IMR-90 (cell line): ENCODE results near the gene ARHGEF10L. TPM values are rescaled to one million over a fixed set of nuclear protein-coding genes. Genes with fewer than 3 reads are reported as not detected.

ENCODE experiments used
- ATAC-seq: fragments of 200-7000 bp; cut with Tn5 transposase; 2 replicates; pipeline ENCODE4 v1.9.1; 2020; ENCODE audit warnings: low read depth, mild to moderate bottlenecking, moderate library complexity
- BruUV-seq: library from RNA; stranded (reverse); fragments of 400-500 nt; replicated peaks from 2 replicates; lab custom pipeline; 2021; lab: Mats Ljungman, UMichigan
- CTCF ChIA-PET: fragments of 300-600 bp; formaldehyde crosslinking; extraction: SDS; loops from one replicate; lab custom pipeline; 2021; ENCODE audit warnings: antibody characterized with exemption; lab: Yijun Ruan, JAX
- POLR2A ChIA-PET: fragments of 300-600 bp; sonication (Branson Sonifier 250); formaldehyde crosslinking; loops from one replicate; lab custom pipeline; 2022; ENCODE audit warnings: antibody characterized with exemption; ENCODE audit not compliant: unreplicated experiment; lab: Charles Lee
- DNase-seq: peaks from one replicate; pipeline ENCODE4 v3.0.0; 2013
- H2AFZ ChIP-seq: replicated peaks from 2 replicates; pipeline ENCODE3; 2013; ENCODE audit warnings: low read length, mild to moderate bottlenecking; ENCODE audit not compliant: poor library complexity
- H2AK5ac ChIP-seq: 2 replicates; pipeline ENCODE4 v1.6.1; 2013; ENCODE audit warnings: low read depth, low read length, inconsistent platforms
- H2AK9ac ChIP-seq: replicated peaks from 2 replicates; pipeline ENCODE3; 2013; ENCODE audit warnings: mild to moderate bottlenecking, low read depth, low read length, moderate library complexity; ENCODE audit not compliant: poor library complexity
- H2BK120ac ChIP-seq: 2 replicates; pipeline ENCODE4 v1.6.1; 2013; ENCODE audit warnings: low read depth, low read length, inconsistent platforms
- H2BK15ac ChIP-seq: 3 replicates; pipeline ENCODE4 v1.6.1; 2013; ENCODE audit warnings: low read depth, low read length, inconsistent platforms
- H2BK20ac ChIP-seq: 2 replicates; pipeline ENCODE4 v1.6.1; 2013; ENCODE audit warnings: low read depth, mild to moderate bottlenecking, inconsistent platforms, low read length, moderate library complexity
- H2BK5ac ChIP-seq: 2 replicates; pipeline ENCODE4 v1.6.1; 2013; ENCODE audit warnings: mild to moderate bottlenecking, low read depth, low read length, inconsistent platforms; ENCODE audit not compliant: poor library complexity, severe bottlenecking
- H3K14ac ChIP-seq: replicated peaks from 2 replicates; pipeline ENCODE4 v1.6.1; 2013; ENCODE audit warnings: low read depth, low read length, inconsistent platforms
- H3K18ac ChIP-seq: 2 replicates; pipeline ENCODE4 v1.6.1; 2013; ENCODE audit warnings: low read depth, low read length, control low read depth
- H3K23ac ChIP-seq: 2 replicates; pipeline ENCODE4 v1.6.1; 2013; ENCODE audit warnings: low read depth, low read length, inconsistent platforms
- H3K27ac ChIP-seq: 2 replicates; pipeline ENCODE4 v1.5.1; 2013; ENCODE audit warnings: mild to moderate bottlenecking, control low read depth, low read length; ENCODE audit not compliant: insufficient read depth
- H3K27me3 ChIP-seq: 2 replicates; pipeline ENCODE4 v1.6.1; 2013; ENCODE audit warnings: low read length; ENCODE audit not compliant: control insufficient read depth, insufficient read depth
- H3K36me3 ChIP-seq: 2 replicates; pipeline ENCODE4 v1.6.1; 2013; ENCODE audit warnings: low read length, mixed read lengths; ENCODE audit not compliant: control insufficient read depth, insufficient read depth
- H3K4ac ChIP-seq: 2 replicates; pipeline ENCODE4 v1.6.1; 2013; ENCODE audit warnings: low read depth, low read length, inconsistent platforms
- H3K4me1 ChIP-seq: 2 replicates; pipeline ENCODE4 v1.6.1; 2013; ENCODE audit warnings: low read length, mixed read lengths; ENCODE audit not compliant: control insufficient read depth, insufficient read depth
- H3K4me2 ChIP-seq: 2 replicates; pipeline ENCODE4 v1.6.1; 2013; ENCODE audit warnings: low read depth, mild to moderate bottlenecking, control low read depth, low read length, moderate library complexity
- H3K4me3 ChIP-seq: 2 replicates; pipeline ENCODE4 v1.5.1; 2013; ENCODE audit warnings: low read depth, mild to moderate bottlenecking, control low read depth, low read length, moderate library complexity; ENCODE audit not compliant: insufficient read depth
- H3K56ac ChIP-seq: 2 replicates; pipeline ENCODE4 v1.6.1; 2013; ENCODE audit warnings: low read length, inconsistent platforms; ENCODE audit not compliant: insufficient read depth; ENCODE audit errors: extremely low read depth
- H3K79me1 ChIP-seq, 2 experiments: 2 replicates each; pipeline ENCODE4 v1.6.1; 2013; ENCODE audit warnings: low read length in 2 of 2, inconsistent platforms in 1 of 2, low read depth in 1 of 2
- H3K9ac ChIP-seq: 2 replicates; pipeline ENCODE4 v1.6.1; 2013; ENCODE audit warnings: low read depth, low read length, control low read depth
- H3K9me1 ChIP-seq: 2 replicates; pipeline ENCODE4 v1.6.1; 2013; ENCODE audit warnings: low read length, inconsistent platforms; ENCODE audit not compliant: insufficient read depth
- H3K9me3 ChIP-seq: 2 replicates; pipeline ENCODE4 v1.6.1; 2013; ENCODE audit warnings: low read length; ENCODE audit not compliant: control insufficient read depth, insufficient read depth
- H4K20me1 ChIP-seq: 2 replicates; pipeline ENCODE4 v1.6.1; 2013; ENCODE audit warnings: low read length, inconsistent platforms; ENCODE audit not compliant: insufficient read depth
- H4K5ac ChIP-seq: 2 replicates; pipeline ENCODE4 v1.6.1; 2013; ENCODE audit warnings: mild to moderate bottlenecking, low read depth, low read length, control low read depth
- H4K8ac ChIP-seq, 2 experiments: 2 replicates each; pipeline ENCODE4 v1.6.1; 2013; ENCODE audit warnings: low read depth in 2 of 2, low read length in 2 of 2, control low read depth in 1 of 2, inconsistent platforms in 1 of 2
- H4K91ac ChIP-seq: 2 replicates; pipeline ENCODE4 v1.6.1; 2013; ENCODE audit warnings: low read depth, low read length, inconsistent platforms; ENCODE audit not compliant: insufficient read depth
- BHLHE40 ChIP-seq: fragments of 150-350 bp; IDR thresholded peaks from 2 replicates; pipeline ENCODE4 v1.6.1; 2016; ENCODE audit warnings: mild to moderate bottlenecking, low read depth, low read length
- CTCF ChIP-seq: conservative IDR thresholded peaks from 2 replicates; pipeline ENCODE4 v1.5.1; 2012; ENCODE audit warnings: mild to moderate bottlenecking, low read depth, low read length, improper control_type of control experiment
- POLR2A ChIP-seq: IDR thresholded peaks from 2 replicates; pipeline ENCODE4 v1.6.1; 2012; ENCODE audit warnings: mild to moderate bottlenecking, low read depth, low read length
- SMC3 ChIP-seq: fragments of 150-350 bp; IDR thresholded peaks from 2 replicates; pipeline ENCODE4 v1.6.1; 2016; ENCODE audit warnings: low read depth, mild to moderate bottlenecking, antibody characterized with exemption, low read length, moderate library complexity
- USF2 ChIP-seq: fragments of 150-350 bp; IDR thresholded peaks from 2 replicates; pipeline ENCODE4 v1.6.1; 2017; ENCODE audit warnings: mild to moderate bottlenecking, antibody characterized with exemption, low read length, low read depth
- WGBS, 2 experiments: methylation state at CpG; one replicate each; pipeline versions ENCODE4 v1.1.5 to v1.1.7; 2013; ENCODE audit warnings: missing lambda C conversion rate in 2 of 2; ENCODE audit not compliant: insufficient read length in 1 of 2; ENCODE audit errors: extremely low coverage in 2 of 2; 5-methylcytosine and 5-hydroxymethylcytosine counted together
- dilution Hi-C: fragments of 300-500 bp; cut with HindIII; formaldehyde crosslinking; loops from one replicate; pipeline ENCODE4 v1.14.3; 2018; ENCODE audit warnings: low sequenced_read_pairs; ENCODE audit not compliant: unreplicated experiment
- in situ Hi-C: fragments of 300-500 bp; cut with MboI; formaldehyde crosslinking; loops from 3 replicates; pipeline ENCODE4 v1.14.3; 2019; ENCODE audit warnings: low sequenced_read_pairs, inconsistent platforms, mixed read lengths
- intact Hi-C: fragments of 100-400 bp; cut with micrococcal nuclease; formaldehyde crosslinking; loops from 2 replicates; pipeline ENCODE4 v1.10.0; 2022
- polyA plus RNA-seq, 3 experiments: library from polyadenylated mRNA; depleted of rRNA; stranded (reverse); fragments of >200 nt; gene quantifications; 2 replicates each; pipeline ENCODE4 v1.2.3, GENCODE V29; 2012; ENCODE audit warnings: low replicate concordance in 1 of 3
- total RNA-seq: library from RNA; depleted of rRNA; stranded (reverse); fragments of >200 nt; gene quantifications from 2 replicates; pipeline ENCODE4 v1.2.3, GENCODE V29; 2012

ARHGEF10L gene
- total and polyA plus RNA-seq, 2 of the 4 experiments (the other 2 are of a cell fraction), result 4.8 to 12.4 TPM

GRCh38 chr1:17564458-17565393 lies 25.2 kb downstream of the ARHGEF10L start:
- ATAC-seq (no peak), DNase-seq (no peak)
- Histone ChIP-seq H3K4me2 (no peak overlapping the region), H2AK9ac (no peak overlapping the region), H4K5ac (no peak overlapping the region), H3K9ac (no peak overlapping the region), H3K36me3 (no peaks in the 10 kb centered on the region), H2AFZ (no peak overlapping the region), H2BK15ac (no peak overlapping the region), H4K91ac (no peak overlapping the region), H3K27ac (no peak overlapping the region), H3K27me3 (no peaks in the 10 kb centered on the region), H2BK120ac (no peak overlapping the region), H3K56ac (no peak overlapping the region), H3K4me3 (no peak overlapping the region), H3K14ac (no peak overlapping the region), H2BK20ac (no peak overlapping the region), H2AK5ac (no peak overlapping the region), H3K9me1 (peaks cover 19% of the 10 kb centered on the region), H3K23ac (no peak overlapping the region), H3K4ac (no peak overlapping the region), H4K20me1 (peaks cover 4% of the 10 kb centered on the region; the same call in 1 of the 2 replicates), H3K18ac (no peak overlapping the region), H3K9me3 (no peaks in the 10 kb centered on the region), H4K8ac (no peak overlapping the region), H3K4me1 (peaks cover 23% of the 10 kb centered on the region), H3K79me1 (peaks cover 39 to 73% of the 10 kb centered on the region in 2 experiments), H2BK5ac (no peak overlapping the region)
- CTCF ChIA-PET, result no interaction called here
- TF ChIP-seq SMC3, result no peak
- no peak for TF ChIP-seq USF2
- no peak for TF ChIP-seq POLR2A
- no peak for TF ChIP-seq BHLHE40
- TF ChIP-seq CTCF, result no peak
- in situ Hi-C loops, result no loop called here
- BruUV-seq, result no TSS peak
- POLR2A ChIA-PET, result no interaction called here
- intact Hi-C loops, result no loop called here
- dilution Hi-C loops, result no loop called here
- 94% methylated on average over 3 of the region's 16 CpGs; no CpG with 5 or more reads in 1 of the 2 experiments for WGBS, 2 experiments
